ENCODE results near the gene PROKR1. TPM values are rescaled to one million over a fixed set of nuclear protein-coding genes. Genes with fewer than 3 reads are reported as not detected.

PROKR1 gene
- polyA plus RNA-seq, 1 donor (not counting 4 experiments of a cell fraction or from before 2014, with no cell fraction given): not detected

- no peak overlapping the region for H3K4me2 ChIP-seq (ENCODE audit: control insufficient read depth, extremely low read depth, insufficient read depth, low read depth, low read length)
- no peak overlapping the region for H3K4me3 ChIP-seq (ENCODE audit: control insufficient read depth in 2 of 3, extremely low read depth in 1 of 3, insufficient read depth in 2 of 3, low read depth in 1 of 3, low read length in 3 of 3)
- no peaks in the 10 kb centered on the region for H3K4me1 ChIP-seq (ENCODE audit: control insufficient read depth, extremely low read depth, insufficient read depth, low read length)
- FAIRE-seq: no peak
- dilution Hi-C loops (cut with MboI; ENCODE audit: extremely low pct_ligation_motif_present, low sequenced_read_pairs): no loop called here
- no peak overlapping the region for H3K27ac ChIP-seq (ENCODE audit: control insufficient read depth, insufficient read depth, low read length)
- no peaks in the 10 kb centered on the region for H3K9me1 ChIP-seq (ENCODE audit: control insufficient read depth, extremely low read depth, insufficient read depth, low read length)
- no peak for DNase-seq (ENCODE audit: low read depth, low spot score)
- H3K9ac ChIP-seq (ENCODE audit: control insufficient read depth, extremely low read depth, insufficient read depth, low read length): no peak overlapping the region
- no peaks in the 10 kb centered on the region for H3K9me3 ChIP-seq (ENCODE audit: control insufficient read depth, low read depth, low read length)
- TF ChIP-seq EZH2 (IDR thresholded peaks at IDR 0.05; ENCODE audit: low read length) (no peak), CTCF (optimal IDR thresholded peaks at IDR 0.05 in 1 of 3, IDR thresholded peaks at IDR 0.05 in 1 of 3, conservative IDR thresholded peaks at IDR 0.05 in 1 of 3; ENCODE audit: extremely low read depth in 1 of 3, insufficient read depth in 2 of 3, low read length in 3 of 3) (no peak)
- no peak overlapping the region for H2AFZ ChIP-seq (ENCODE audit: control insufficient read depth, low read length)
- no peaks in the 10 kb centered on the region for H3K36me3 ChIP-seq (ENCODE audit: control insufficient read depth in 2 of 2, extremely low read depth in 1 of 2, insufficient read depth in 2 of 2, low read length in 2 of 2)
- H4K20me1 ChIP-seq (ENCODE audit: control insufficient read depth, extremely low read depth, insufficient read depth, low read length): no peaks in the 10 kb centered on the region
- H3K79me2 ChIP-seq (ENCODE audit: control insufficient read depth, insufficient read depth, low read length): no peaks in the 10 kb centered on the region
- no peaks in the 10 kb centered on the region for H3K27me3 ChIP-seq (ENCODE audit: control insufficient read depth, extremely low read depth, insufficient read depth, low read length)
Observed at GRCh38 chr2:68693951-68694350, 50.6 kb downstream of the PROKR1 start.

- Histone ChIP-seq H3K9ac (ENCODE audit: control insufficient read depth, extremely low read depth, insufficient read depth, low read length) (no peak overlapping the region), H3K9me1 (ENCODE audit: control insufficient read depth, extremely low read depth, insufficient read depth, low read length) (no peaks in the 10 kb centered on the region), H3K79me2 (ENCODE audit: control insufficient read depth, insufficient read depth, low read length) (no peaks in the 10 kb centered on the region), H3K27ac (ENCODE audit: control insufficient read depth, insufficient read depth, low read length) (no peak overlapping the region), H4K20me1 (ENCODE audit: control insufficient read depth, extremely low read depth, insufficient read depth, low read length) (no peaks in the 10 kb centered on the region), H2AFZ (ENCODE audit: control insufficient read depth, low read length) (no peak overlapping the region), H3K9me3 (ENCODE audit: control insufficient read depth, low read depth, low read length) (no peaks in the 10 kb centered on the region), H3K36me3 (ENCODE audit: control insufficient read depth in 2 of 2, extremely low read depth in 1 of 2, insufficient read depth in 2 of 2, low read length in 2 of 2) (no peaks in the 10 kb centered on the region), H3K4me3 (ENCODE audit: control insufficient read depth in 2 of 3, extremely low read depth in 1 of 3, insufficient read depth in 2 of 3, low read depth in 1 of 3, low read length in 3 of 3) (no peak overlapping the region), H3K4me2 (ENCODE audit: control insufficient read depth, extremely low read depth, insufficient read depth, low read depth, low read length) (no peak overlapping the region), H3K4me1 (ENCODE audit: control insufficient read depth, extremely low read depth, insufficient read depth, low read length) (no peaks in the 10 kb centered on the region), H3K27me3 (ENCODE audit: control insufficient read depth, extremely low read depth, insufficient read depth, low read length) (no peaks in the 10 kb centered on the region)
- DNase-seq (ENCODE audit: low read depth, low spot score) (no peak), FAIRE-seq (no peak)
- TF ChIP-seq EZH2 (IDR thresholded peaks at IDR 0.05; ENCODE audit: low read length): no peak
- TF ChIP-seq CTCF (optimal IDR thresholded peaks at IDR 0.05 in 1 of 3, IDR thresholded peaks at IDR 0.05 in 1 of 3, conservative IDR thresholded peaks at IDR 0.05 in 1 of 3; ENCODE audit: extremely low read depth in 1 of 3, insufficient read depth in 2 of 3, low read length in 3 of 3): no peak
- dilution Hi-C loops (cut with MboI; ENCODE audit: extremely low pct_ligation_motif_present, low sequenced_read_pairs): no loop called here
Observed at GRCh38 chr2:68695971-68696370, 52.6 kb downstream of the PROKR1 start.
